Measurements from ENCODE around the gene CCDC9B.

The CCDC9B gene

GRCh38 chr15:40334941-40335795, 5.6 kb downstream of the CCDC9B start:
- TF ChIP-seq GATA1 (IDR thresholded peaks at IDR 0.05; ENCODE audit: low read depth, low read length), result no peak
- TF ChIP-seq POLR2A (IDR thresholded peaks at IDR 0.05; ENCODE audit: low read length), result no peak
- no peak for DNase-seq

DNA sequence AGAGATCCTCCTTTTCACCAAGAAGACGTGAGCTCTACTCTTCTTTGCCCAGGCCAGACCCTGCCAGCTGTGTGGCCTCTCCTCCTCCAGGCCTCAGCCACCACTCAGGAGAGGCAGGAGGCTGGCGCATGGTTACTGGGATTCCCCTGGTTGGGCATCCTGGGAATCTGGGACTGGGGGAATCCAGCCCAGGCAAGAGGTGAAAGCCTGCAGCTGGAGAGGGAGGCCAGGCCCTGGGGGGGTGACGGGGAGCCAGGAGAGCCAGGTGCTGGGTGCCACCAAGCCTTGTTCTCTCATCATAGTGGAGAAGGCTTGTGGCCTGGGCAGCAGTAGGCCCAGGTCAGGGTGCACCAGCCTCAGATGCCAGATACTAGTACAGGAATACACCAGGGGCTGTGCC, 6.2 kb downstream of the CCDC9B start:
- DNase-seq, result no peak
- TF ChIP-seq GATA1 (IDR thresholded peaks at IDR 0.05; ENCODE audit: low read depth, low read length) (no peak), POLR2A (IDR thresholded peaks at IDR 0.05; ENCODE audit: low read length) (no peak)

- peak in 1 of 2 experiments; percentile 16 for DNase-seq
- TF ChIP-seq GATA1 (IDR thresholded peaks at IDR 0.05; ENCODE audit: low read depth, low read length) (no peak), POLR2A (IDR thresholded peaks at IDR 0.05; ENCODE audit: low read length) (no peak)
Observed at GRCh38 chr15:40333922-40334492, 6.7 kb downstream of the CCDC9B start.

DNA sequence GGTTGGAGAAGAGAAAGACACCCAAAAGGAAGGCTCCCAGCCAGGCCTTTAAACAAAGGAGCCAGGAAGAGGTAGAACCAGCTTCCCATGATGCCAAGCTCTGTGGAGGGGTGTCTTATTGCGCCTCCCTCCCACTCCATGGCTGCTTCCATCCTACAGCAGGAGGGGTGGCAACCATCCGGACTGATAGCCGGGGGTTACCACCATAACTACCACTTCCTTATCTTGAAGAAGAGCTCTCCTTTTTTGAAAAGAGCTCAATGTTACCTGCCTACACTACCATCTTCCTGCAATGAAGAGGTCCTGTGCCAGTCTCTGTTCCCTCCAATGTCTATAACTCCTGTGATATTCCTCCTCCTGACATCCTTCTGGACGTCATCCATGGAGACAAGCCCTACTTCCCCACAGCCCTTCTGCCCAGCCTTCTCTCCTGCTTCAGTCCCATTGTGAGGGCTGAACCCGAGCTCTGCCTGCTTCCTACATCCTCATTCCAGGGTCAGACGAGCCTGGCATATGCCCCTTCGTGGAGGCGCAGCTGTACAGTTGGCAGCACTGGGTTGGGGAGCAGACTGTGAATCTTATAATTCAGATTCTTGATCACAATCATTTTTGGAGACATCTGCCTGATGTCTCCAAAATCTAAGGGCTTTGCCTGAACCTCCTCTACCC, 8.5 kb downstream of the CCDC9B start:
- no peak for TF ChIP-seq POLR2A (IDR thresholded peaks at IDR 0.05; ENCODE audit: low read length)
- no peak for TF ChIP-seq GATA1 (IDR thresholded peaks at IDR 0.05; ENCODE audit: low read depth, low read length)

DNA sequence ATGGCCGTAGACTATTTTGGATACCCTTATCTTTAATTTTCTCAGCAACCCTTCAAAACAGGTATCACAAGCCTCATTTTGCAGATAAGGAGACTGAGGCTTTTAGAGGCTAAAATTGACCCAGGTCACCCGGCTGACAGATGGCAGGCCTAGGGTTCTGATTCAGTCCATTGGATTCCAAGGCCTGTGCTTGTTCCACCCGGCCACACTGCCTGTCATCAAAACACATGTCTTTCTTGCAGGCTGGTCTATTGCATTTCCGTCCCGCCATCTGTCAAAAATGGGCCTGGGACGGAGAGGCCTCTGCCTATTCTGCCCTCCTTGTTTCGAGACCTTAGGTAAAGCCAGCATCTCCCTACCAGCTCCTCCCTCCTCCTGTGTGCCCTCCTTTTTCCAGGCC, 9.1 kb downstream of the CCDC9B start:
- no peak for DNase-seq
- TF ChIP-seq GATA1 (IDR thresholded peaks at IDR 0.05; ENCODE audit: low read depth, low read length), result no peak
- no peak for TF ChIP-seq POLR2A (IDR thresholded peaks at IDR 0.05; ENCODE audit: low read length)

More for the DNA sequence above, 8.5 kb downstream of the CCDC9B start:
- no peak for DNase-seq

- no peak for TF ChIP-seq GATA1 (IDR thresholded peaks at IDR 0.05; ENCODE audit: low read depth, low read length)
- no peak for TF ChIP-seq POLR2A (IDR thresholded peaks at IDR 0.05; ENCODE audit: low read length)
- DNase-seq, result no peak
Observed at GRCh38 chr15:40331026-40331425, 9.7 kb downstream of the CCDC9B start.

DNA sequence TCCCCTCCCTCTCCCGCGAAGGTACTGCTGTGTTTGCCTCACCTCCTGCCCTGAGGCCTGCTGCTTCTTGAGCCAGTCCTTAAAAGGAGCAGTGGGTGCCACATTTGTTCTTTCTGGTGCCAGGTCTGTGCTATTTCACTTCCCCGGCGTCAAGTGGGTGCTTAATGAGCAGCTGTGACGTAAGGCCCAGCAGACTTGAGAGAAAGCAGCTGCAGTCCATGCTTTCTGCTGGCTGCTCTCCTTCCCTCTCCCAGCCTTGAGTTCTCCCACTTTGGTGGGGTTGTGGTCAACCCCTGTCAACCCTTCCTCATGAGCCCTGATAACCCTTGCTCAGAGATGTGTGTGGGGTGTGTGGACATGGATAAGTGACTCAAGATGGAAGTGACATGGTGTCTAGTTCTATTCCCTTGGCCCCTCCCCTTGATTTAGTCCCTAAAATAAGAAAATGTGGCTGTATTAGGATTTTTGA, 10.3 kb downstream of the CCDC9B start:
- TF ChIP-seq POLR2A (IDR thresholded peaks at IDR 0.05; ENCODE audit: low read length) (no peak), GATA1 (IDR thresholded peaks at IDR 0.05; ENCODE audit: low read depth, low read length) (no peak)
- DNase-seq, result peak; percentile 26 to 57

DNA sequence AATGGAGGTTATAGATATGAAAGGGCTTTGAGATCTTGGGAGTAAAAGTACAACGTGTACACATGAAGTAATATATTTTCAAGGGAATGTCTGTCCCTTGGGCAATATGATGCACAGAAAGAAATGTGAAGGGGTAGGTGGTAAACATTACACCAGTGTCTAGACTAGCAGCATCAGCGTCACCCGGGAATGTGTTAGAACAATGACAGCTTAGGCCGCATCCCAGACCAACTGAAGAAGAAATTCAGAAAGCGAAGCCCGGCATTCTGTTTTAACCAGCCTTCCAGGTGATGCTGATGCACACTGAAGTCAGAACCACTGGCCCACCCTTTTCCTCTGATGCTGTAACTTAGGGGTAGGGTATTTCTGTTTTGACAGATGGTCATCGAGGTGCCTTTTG, 10.9 kb downstream of the CCDC9B start:
- TF ChIP-seq GATA1 (IDR thresholded peaks at IDR 0.05; ENCODE audit: low read depth, low read length) (no peak), POLR2A (IDR thresholded peaks at IDR 0.05; ENCODE audit: low read length) (no peak)
- no peak for DNase-seq

- DNase-seq, result no peak
- TF ChIP-seq POLR2A (IDR thresholded peaks at IDR 0.05; ENCODE audit: low read length) (no peak), GATA1 (IDR thresholded peaks at IDR 0.05; ENCODE audit: low read depth, low read length) (no peak)
Observed at GRCh38 chr15:40328751-40329150, 12.0 kb downstream of the CCDC9B start.

DNA sequence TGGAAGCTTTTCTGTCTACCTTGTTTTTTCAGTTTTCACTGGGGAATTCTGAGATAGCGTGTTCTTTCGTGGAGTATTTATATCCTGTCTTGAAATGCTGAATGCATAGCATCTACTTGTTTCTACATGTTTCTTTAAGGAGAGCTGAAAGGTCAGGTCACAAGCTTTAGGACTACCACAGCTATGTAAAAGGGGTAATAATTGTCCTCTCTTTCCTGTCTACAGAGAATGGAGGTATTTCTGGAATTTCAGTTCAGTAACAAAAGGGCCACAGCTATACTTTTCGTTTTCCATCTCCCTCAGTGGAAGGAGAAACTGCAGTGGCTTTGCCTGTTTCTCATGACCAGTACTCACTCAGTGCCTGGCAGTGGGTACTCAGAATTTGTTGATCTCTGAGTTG, 12.6 kb downstream of the CCDC9B start:
- no peak for TF ChIP-seq GATA1 (IDR thresholded peaks at IDR 0.05; ENCODE audit: low read depth, low read length)
- no peak for TF ChIP-seq POLR2A (IDR thresholded peaks at IDR 0.05; ENCODE audit: low read length)
- DNase-seq, result no peak

DNA sequence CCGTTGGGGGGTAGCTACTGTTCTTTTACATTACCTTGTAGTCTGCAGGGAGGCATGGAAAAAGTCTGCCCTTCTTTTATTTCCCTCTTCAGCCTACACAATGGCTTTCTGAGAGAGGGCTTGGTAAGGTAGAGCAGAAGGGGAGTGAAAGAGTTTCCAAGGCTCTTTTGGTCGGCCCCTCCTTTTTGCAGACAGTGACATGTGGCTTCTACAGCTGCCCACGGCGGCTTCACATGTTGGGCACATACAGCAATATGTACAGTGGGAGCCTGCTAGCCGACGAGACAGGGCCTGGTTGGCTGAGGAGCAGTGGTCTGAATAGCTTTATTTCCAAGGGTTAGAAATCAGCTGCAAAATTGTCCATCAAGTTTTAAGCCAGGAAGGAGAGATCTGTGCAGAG, 13.3 kb downstream of the CCDC9B start:
- DNase-seq, result no peak
- no peak for TF ChIP-seq GATA1 (IDR thresholded peaks at IDR 0.05; ENCODE audit: low read depth, low read length)
- TF ChIP-seq POLR2A (IDR thresholded peaks at IDR 0.05; ENCODE audit: low read length), result no peak

DNA sequence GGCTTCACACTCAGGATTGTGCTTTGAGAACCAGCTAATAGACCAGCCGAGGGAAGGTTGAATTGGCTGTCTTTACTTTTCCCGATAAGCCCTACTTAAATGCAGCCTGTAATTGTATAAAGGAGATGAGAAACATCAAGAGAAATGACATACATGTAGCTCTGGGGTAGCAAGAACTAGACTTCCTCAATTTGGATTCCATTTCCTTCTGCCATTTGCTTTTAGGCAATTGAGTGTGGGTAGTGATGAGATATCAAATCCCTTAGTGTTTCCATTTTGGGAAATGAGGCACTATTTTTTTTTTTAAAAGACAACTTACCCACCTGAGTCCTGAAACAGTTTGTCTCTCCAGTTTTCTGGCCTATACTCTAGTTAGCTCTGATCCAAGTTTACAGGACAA, 15.0 kb downstream of the CCDC9B start:
- TF ChIP-seq POLR2A (IDR thresholded peaks at IDR 0.05; ENCODE audit: low read length) (no peak), GATA1 (IDR thresholded peaks at IDR 0.05; ENCODE audit: low read depth, low read length) (no peak)
- no peak for DNase-seq

GRCh38 chr15:40325188-40325587, 15.6 kb downstream of the CCDC9B start:
- DNase-seq, result no peak
- no peak for TF ChIP-seq GATA1 (IDR thresholded peaks at IDR 0.05; ENCODE audit: low read depth, low read length)
- TF ChIP-seq POLR2A (IDR thresholded peaks at IDR 0.05; ENCODE audit: low read length), result no peak
